PC-9 (cell line): Measurements from ENCODE around the gene CLIC5. TPM values are rescaled to one million over a fixed set of nuclear protein-coding genes. Genes with fewer than 3 reads are reported as not detected.

Source experiments
- BruUV-seq: library from RNA; stranded (reverse); fragments of 400-500 nt; replicated peaks from 2 replicates; lab custom pipeline; 2021; lab: Mats Ljungman, UMichigan
- CTCF ChIA-PET: fragments of 300-600 bp; sonication (Branson Sonifier 250); formaldehyde crosslinking; loops from one replicate; lab custom pipeline; 2022; ENCODE audit warnings: antibody characterized with exemption; lab: Charles Lee
- POLR2A ChIA-PET: fragments of 300-600 bp; sonication (Branson Sonifier 250); formaldehyde crosslinking; loops from one replicate; lab custom pipeline; 2022; ENCODE audit warnings: antibody characterized with exemption; ENCODE audit not compliant: unreplicated experiment; lab: Charles Lee
- DNase-seq, 2 experiments: peaks; one replicate each; pipeline versions ENCODE4 v3.0.0 to v3.0.0-alpha.2; 2015 to 2022; ENCODE audit warnings: mixed read lengths in 1 of 2
- H2AFZ ChIP-seq: fragments of 200-600 bp; sonication (generic); 2 replicates; pipeline ENCODE4 v1.8.1; 2017; ENCODE audit warnings: antibody characterized with exemption
- H3F3A ChIP-seq: fragments of 200-600 bp; sonication (generic); 2 replicates; pipeline ENCODE4 v1.8.1; 2017; ENCODE audit warnings: antibody characterized with exemption, mild to moderate bottlenecking, low read depth; ENCODE audit not compliant: insufficient read depth
- H3K27ac ChIP-seq: fragments of 200-600 bp; sonication (generic); 2 replicates; pipeline ENCODE4 v1.6.1; 2016; ENCODE audit warnings: mixed run types
- H3K27me3 ChIP-seq: fragments of 200-600 bp; sonication (generic); 2 replicates; pipeline ENCODE4 v1.6.1; 2016; ENCODE audit warnings: low read depth, mixed run types; ENCODE audit not compliant: insufficient read depth
- H3K36me3 ChIP-seq: fragments of 200-600 bp; sonication (generic); 2 replicates; pipeline ENCODE4 v1.6.1; 2016; ENCODE audit warnings: low read depth, mixed run types
- H3K4me1 ChIP-seq: fragments of 200-600 bp; sonication (generic); replicated peaks from 2 replicates; pipeline ENCODE4 v1.6.1; 2016; ENCODE audit warnings: mixed run types; ENCODE audit not compliant: insufficient read depth
- H3K4me2 ChIP-seq: fragments of 200-600 bp; sonication (generic); 2 replicates; pipeline ENCODE4 v1.6.1; 2017; ENCODE audit warnings: mixed run types
- H3K4me3 ChIP-seq: fragments of 200-600 bp; sonication (generic); 2 replicates; pipeline ENCODE4 v1.6.1; 2016; ENCODE audit warnings: mixed run types
- H3K79me2 ChIP-seq: fragments of 200-600 bp; sonication (generic); 2 replicates; pipeline ENCODE4 v1.6.1; 2017; ENCODE audit warnings: low read depth, mixed run types
- H3K9me2 ChIP-seq: fragments of 200-600 bp; sonication (generic); 2 replicates; pipeline ENCODE4 v1.8.1; 2017; ENCODE audit warnings: mild to moderate bottlenecking; ENCODE audit not compliant: insufficient read depth
- H3K9me3 ChIP-seq: fragments of 200-600 bp; sonication (generic); 2 replicates; pipeline ENCODE4 v1.8.1; 2016; ENCODE audit warnings: low read depth; ENCODE audit not compliant: insufficient read depth
- H4K20me1 ChIP-seq: fragments of 200-600 bp; sonication (generic); 2 replicates; pipeline ENCODE4 v1.8.1; 2017; ENCODE audit not compliant: insufficient read depth
- EZH2 ChIP-seq: fragments of 200-600 bp; sonication (generic); IDR thresholded peaks from 2 replicates; pipeline ENCODE4 v1.8.0; 2017; ENCODE audit warnings: antibody characterized with exemption, low read depth
- intact Hi-C: fragments of 100-400 bp; cut with micrococcal nuclease; formaldehyde crosslinking; loops from one replicate; pipeline ENCODE4 v1.10.0; 2022; ENCODE audit not compliant: unreplicated experiment
- total RNA-seq: library from RNA; stranded (reverse); gene quantifications from 2 replicates; pipeline ENCODE4 v1.2.3, GENCODE V29; 2021
- TF ChIP-seq, protein P1 (sequence below): fragments of 200-600 bp; sonication (generic); conservative IDR thresholded peaks from 2 replicates; pipeline ENCODE4 v1.6.1; 2017; ENCODE audit warnings: mixed run types, antibody characterized with exemption, mild to moderate bottlenecking, moderate library complexity

The CLIC5 gene
- total RNA-seq, 1 experiment from 2014 or later: 2.0 TPM

- H3K36me3 ChIP-seq: no peaks in the 10 kb centered on the region
- H3K79me2 ChIP-seq: no peaks in the 10 kb centered on the region
- no peak overlapping the region for H3K4me3 ChIP-seq
- no TSS peak for BruUV-seq
- no peaks in the 10 kb centered on the region for H3K27me3 ChIP-seq
- POLR2A ChIA-PET: interaction anchor here (0.7 kb wide), 1 partner anchor 1944 kb away, joined by 3 read pairs; no protein-coding TSS in a partner anchor
- H2AFZ ChIP-seq: no peak overlapping the region
- no peak overlapping the region for H3K4me2 ChIP-seq
- no peaks in the 10 kb centered on the region for H3F3A ChIP-seq
- H3K27ac ChIP-seq: no peak overlapping the region
- no peaks in the 10 kb centered on the region for H3K9me2 ChIP-seq
- intact Hi-C loops: no loop called here
- CTCF ChIA-PET: no interaction called here
- TF ChIP-seq, protein P1, sequence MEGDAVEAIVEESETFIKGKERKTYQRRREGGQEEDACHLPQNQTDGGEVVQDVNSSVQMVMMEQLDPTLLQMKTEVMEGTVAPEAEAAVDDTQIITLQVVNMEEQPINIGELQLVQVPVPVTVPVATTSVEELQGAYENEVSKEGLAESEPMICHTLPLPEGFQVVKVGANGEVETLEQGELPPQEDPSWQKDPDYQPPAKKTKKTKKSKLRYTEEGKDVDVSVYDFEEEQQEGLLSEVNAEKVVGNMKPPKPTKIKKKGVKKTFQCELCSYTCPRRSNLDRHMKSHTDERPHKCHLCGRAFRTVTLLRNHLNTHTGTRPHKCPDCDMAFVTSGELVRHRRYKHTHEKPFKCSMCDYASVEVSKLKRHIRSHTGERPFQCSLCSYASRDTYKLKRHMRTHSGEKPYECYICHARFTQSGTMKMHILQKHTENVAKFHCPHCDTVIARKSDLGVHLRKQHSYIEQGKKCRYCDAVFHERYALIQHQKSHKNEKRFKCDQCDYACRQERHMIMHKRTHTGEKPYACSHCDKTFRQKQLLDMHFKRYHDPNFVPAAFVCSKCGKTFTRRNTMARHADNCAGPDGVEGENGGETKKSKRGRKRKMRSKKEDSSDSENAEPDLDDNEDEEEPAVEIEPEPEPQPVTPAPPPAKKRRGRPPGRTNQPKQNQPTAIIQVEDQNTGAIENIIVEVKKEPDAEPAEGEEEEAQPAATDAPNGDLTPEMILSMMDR: no peak
- TF ChIP-seq EZH2: no peak
- no peaks in the 10 kb centered on the region for H3K9me3 ChIP-seq
- no peaks in the 10 kb centered on the region for H3K4me1 ChIP-seq
- no peak for DNase-seq
- no peaks in the 10 kb centered on the region for H4K20me1 ChIP-seq
Observed at GRCh38 chr6:45998524-45998923, 17.1 kb downstream of the CLIC5 start.

- H3K4me2 ChIP-seq: no peak overlapping the region
- no TSS peak for BruUV-seq
- no peak overlapping the region for H3K4me3 ChIP-seq
- ChIA-PET CTCF (no interaction called here), POLR2A (interaction anchor here (0.7 kb wide), 1 partner anchor 1943 kb away, joined by 3 read pairs; no protein-coding TSS in a partner anchor)
- intact Hi-C loops: no loop called here
- TF ChIP-seq EZH2: no peak
- TF ChIP-seq, protein P1: no peak
- H3K27me3 ChIP-seq: no peaks in the 10 kb centered on the region
- no peak overlapping the region for H3K27ac ChIP-seq
- H4K20me1 ChIP-seq: no peaks in the 10 kb centered on the region
- H3K9me2 ChIP-seq: no peaks in the 10 kb centered on the region
- no peaks in the 10 kb centered on the region for H3K36me3 ChIP-seq
- no peaks in the 10 kb centered on the region for H3K4me1 ChIP-seq
- H3F3A ChIP-seq: no peaks in the 10 kb centered on the region
- DNase-seq: no peak
- no peaks in the 10 kb centered on the region for H3K79me2 ChIP-seq
- no peaks in the 10 kb centered on the region for H3K9me3 ChIP-seq
- no peak overlapping the region for H2AFZ ChIP-seq
Observed at GRCh38 chr6:45997875-45998506, 17.7 kb downstream of the CLIC5 start.

DNA sequence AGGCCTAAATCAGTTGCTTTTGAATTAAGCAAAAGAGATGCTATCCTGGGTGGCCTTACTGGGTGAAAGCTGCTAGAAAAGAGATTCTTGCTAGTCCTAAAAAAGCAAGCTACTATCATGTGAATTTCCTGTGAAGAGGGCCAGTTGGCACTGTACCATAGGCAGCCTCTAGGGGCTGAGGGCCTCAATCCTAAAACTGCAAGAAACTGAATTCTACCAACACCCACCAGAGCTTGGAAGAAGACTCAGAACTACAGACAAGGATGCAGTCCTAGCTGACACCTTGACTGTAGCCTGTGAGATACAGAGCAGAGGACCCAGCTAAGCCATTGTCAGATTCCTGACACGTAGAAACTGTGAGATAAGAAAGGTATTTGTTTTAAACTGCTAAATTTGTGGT lies 24.5 kb downstream of the CLIC5 start:
- no peaks in the 10 kb centered on the region for H3K9me3 ChIP-seq
- intact Hi-C loops: no loop called here
- no peaks in the 10 kb centered on the region for H4K20me1 ChIP-seq
- H3K4me3 ChIP-seq: no peak overlapping the region
- no peak for TF ChIP-seq EZH2
- TF ChIP-seq, protein P1: no peak; the same call in 1 of the 2 replicates
- no peaks in the 10 kb centered on the region for H3K9me2 ChIP-seq
- ChIA-PET CTCF (interaction anchor here (0.6 kb wide), 1 partner anchor 35 kb away, joined by 12 read pairs; no protein-coding TSS in a partner anchor), POLR2A (interaction anchor here (0.6 kb wide), 1 partner anchor 95 kb away, joined by 4 read pairs; no protein-coding TSS in a partner anchor)
- H3F3A ChIP-seq: no peaks in the 10 kb centered on the region
- H3K27me3 ChIP-seq: no peaks in the 10 kb centered on the region
- BruUV-seq: no TSS peak
- no peak overlapping the region for H3K4me2 ChIP-seq
- no peaks in the 10 kb centered on the region for H3K36me3 ChIP-seq
- no peak overlapping the region for H3K27ac ChIP-seq
- H3K4me1 ChIP-seq: no peaks in the 10 kb centered on the region
- no peaks in the 10 kb centered on the region for H3K79me2 ChIP-seq
- no peak for DNase-seq
- no peak overlapping the region for H2AFZ ChIP-seq
